Keratinocyte (primary cell): Measurements from ENCODE around the gene BLOC1S6. TPM values are rescaled to one million over a fixed set of nuclear protein-coding genes. Genes with fewer than 3 reads are reported as not detected.

Experiments used
- DNase-seq: peaks from one replicate; pipeline ENCODE4 v3.0.0-alpha.2; 2011; ENCODE audit warnings: low read depth, missing footprints, low spot score
- FAIRE-seq: peaks from 2 replicates; lab custom pipeline; 2011; peaks lifted over from hg19 to GRCh38; lab: Jason Lieb, UNC
- H2AFZ ChIP-seq: 2 replicates; pipeline ENCODE4 v1.6.0; 2012; ENCODE audit warnings: low read length, control low read depth, inconsistent platforms; ENCODE audit not compliant: control insufficient read depth
- H3K27ac ChIP-seq: 2 replicates; pipeline ENCODE4 v1.5.1; 2011; ENCODE audit warnings: low read length; ENCODE audit not compliant: control insufficient read depth, insufficient read depth
- H3K27me3 ChIP-seq: 3 replicates; pipeline ENCODE4 v1.6.0; 2011; ENCODE audit warnings: low read length; ENCODE audit not compliant: control insufficient read depth, insufficient read depth; ENCODE audit errors: extremely low read depth
- H3K36me3 ChIP-seq, 2 experiments: 2 replicates in 1 of 2; 3 replicates in 1 of 2; pipeline ENCODE4 v1.5.1; 2011; ENCODE audit warnings: low read length in 2 of 2, mild to moderate bottlenecking in 1 of 2; ENCODE audit not compliant: control insufficient read depth in 2 of 2, insufficient read depth in 2 of 2; ENCODE audit errors: extremely low read depth in 1 of 2
- H3K4me1 ChIP-seq: 3 replicates; pipeline ENCODE4 v1.5.1; 2011; ENCODE audit warnings: low read length; ENCODE audit not compliant: control insufficient read depth, insufficient read depth; ENCODE audit errors: extremely low read depth
- H3K4me2 ChIP-seq: 3 replicates; pipeline ENCODE4 v1.6.0; 2011; ENCODE audit warnings: low read depth, low read length; ENCODE audit not compliant: control insufficient read depth, insufficient read depth; ENCODE audit errors: extremely low read depth
- H3K4me3 ChIP-seq, 3 experiments: fragments of 200-600 bp in 1 of 3; sonication (generic) in 1 of 3; 2 replicates in 2 of 3; 3 replicates in 1 of 3; pipeline ENCODE4 v1.5.1; 2011 to 2016; ENCODE audit warnings: low read length in 3 of 3, mild to moderate bottlenecking in 3 of 3, control low read depth in 2 of 3, inconsistent platforms in 1 of 3, low read depth in 1 of 3, mixed read lengths in 1 of 3, mixed run types in 1 of 3, moderate library complexity in 1 of 3; ENCODE audit not compliant: control insufficient read depth in 2 of 3, insufficient read depth in 2 of 3; ENCODE audit errors: extremely low read depth in 1 of 3
- H3K79me2 ChIP-seq: 2 replicates; pipeline ENCODE4 v1.6.0; 2012; ENCODE audit warnings: low read length; ENCODE audit not compliant: control insufficient read depth, insufficient read depth
- H3K9ac ChIP-seq: 3 replicates; pipeline ENCODE4 v1.6.0; 2011; ENCODE audit warnings: low read length; ENCODE audit not compliant: control insufficient read depth, insufficient read depth; ENCODE audit errors: extremely low read depth
- H3K9me1 ChIP-seq: 3 replicates; pipeline ENCODE4 v1.6.0; 2011; ENCODE audit warnings: low read length; ENCODE audit not compliant: control insufficient read depth, insufficient read depth; ENCODE audit errors: extremely low read depth
- H3K9me3 ChIP-seq: 2 replicates; pipeline ENCODE4 v1.5.1; 2012; ENCODE audit warnings: low read depth, low read length; ENCODE audit not compliant: control insufficient read depth
- H4K20me1 ChIP-seq: 3 replicates; pipeline ENCODE4 v1.6.0; 2011; ENCODE audit warnings: low read length; ENCODE audit not compliant: control insufficient read depth, insufficient read depth; ENCODE audit errors: extremely low read depth
- EZH2 ChIP-seq: IDR thresholded peaks from one replicate; pipeline ENCODE4 v1.6.1; 2012; ENCODE audit warnings: inconsistent platforms, mild to moderate bottlenecking, low read length, moderate library complexity
- dilution Hi-C: fragments of 300-500 bp; cut with MboI; formaldehyde crosslinking; loops from one replicate; pipeline ENCODE4 v1.7.0; 2020; ENCODE audit warnings: low sequenced_read_pairs; ENCODE audit not compliant: extremely low pct_ligation_motif_present
- polyA plus RNA-seq, 5 experiments: library from polyadenylated mRNA; depleted of rRNA in 3 of 5; stranded (reverse) in 3 of 5; stranded (forward) in 1 of 5; unstranded in 1 of 5; fragments of >200 nt; gene quantifications; 1 replicate in 1 of 5; 2 replicates in 3 of 5; 3 replicates in 1 of 5; pipeline versions ENCODE4 v1.2.1 to v1.2.3, GENCODE V29; 2011 to 2012; ENCODE audit warnings: missing spikeins in 2 of 5, low read depth in 1 of 5, low replicate concordance in 1 of 5
- TF ChIP-seq, protein P1 (sequence below), 3 experiments: IDR thresholded peaks in 1 of 3; conservative IDR thresholded peaks in 1 of 3; optimal IDR thresholded peaks in 1 of 3; 2 replicates in 2 of 3; 3 replicates in 1 of 3; pipeline versions ENCODE3 to v1.5.1; 2011; ENCODE audit warnings: low read length in 3 of 3, mild to moderate bottlenecking in 3 of 3, moderate library complexity in 2 of 3, control low read depth in 1 of 3, inconsistent platforms in 1 of 3; ENCODE audit not compliant: insufficient read depth in 2 of 3; ENCODE audit errors: extremely low read depth in 1 of 3

The BLOC1S6 gene
- polyA plus RNA-seq, 1 donor (not counting 4 experiments of a cell fraction or from before 2014, with no cell fraction given): 15.5 TPM

DNA sequence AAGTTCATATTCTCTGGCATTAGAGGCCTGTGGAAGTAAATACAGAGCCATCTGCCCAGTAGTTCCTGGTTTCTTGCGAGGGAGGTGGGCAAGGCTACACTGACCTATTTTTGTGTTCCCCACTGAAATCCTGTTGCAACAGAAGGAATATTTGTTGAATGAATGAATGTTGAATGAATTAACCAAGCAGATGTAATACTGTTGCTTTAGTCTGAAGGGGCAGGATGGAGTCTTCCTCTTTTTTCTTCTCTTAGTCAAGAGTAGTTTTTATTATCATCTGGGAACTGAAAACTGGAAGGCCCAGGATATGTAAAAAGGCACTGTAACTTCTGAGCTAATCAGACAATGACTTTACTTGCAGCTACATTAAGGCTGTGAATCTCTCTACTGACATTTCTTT is 17.1 kb downstream of the BLOC1S6 start:
- Histone ChIP-seq H4K20me1 (no peaks in the 10 kb centered on the region), H3K4me2 (no peak overlapping the region), H3K79me2 (no peaks in the 10 kb centered on the region), H2AFZ (no peak overlapping the region), H3K4me1 (no peaks in the 10 kb centered on the region), H3K9ac (no peak overlapping the region), H3K9me1 (no peaks in the 10 kb centered on the region), H3K27ac (no peak overlapping the region), H3K9me3 (no peaks in the 10 kb centered on the region), H3K27me3 (no peaks in the 10 kb centered on the region), H3K4me3 (no peak overlapping the region), H3K36me3 (peaks cover 0 to 6% of the 10 kb centered on the region in 2 experiments)
- dilution Hi-C loops: no loop called here
- DNase-seq (no peak), FAIRE-seq (no peak)
- no peak for TF ChIP-seq EZH2
- TF ChIP-seq, protein P1, sequence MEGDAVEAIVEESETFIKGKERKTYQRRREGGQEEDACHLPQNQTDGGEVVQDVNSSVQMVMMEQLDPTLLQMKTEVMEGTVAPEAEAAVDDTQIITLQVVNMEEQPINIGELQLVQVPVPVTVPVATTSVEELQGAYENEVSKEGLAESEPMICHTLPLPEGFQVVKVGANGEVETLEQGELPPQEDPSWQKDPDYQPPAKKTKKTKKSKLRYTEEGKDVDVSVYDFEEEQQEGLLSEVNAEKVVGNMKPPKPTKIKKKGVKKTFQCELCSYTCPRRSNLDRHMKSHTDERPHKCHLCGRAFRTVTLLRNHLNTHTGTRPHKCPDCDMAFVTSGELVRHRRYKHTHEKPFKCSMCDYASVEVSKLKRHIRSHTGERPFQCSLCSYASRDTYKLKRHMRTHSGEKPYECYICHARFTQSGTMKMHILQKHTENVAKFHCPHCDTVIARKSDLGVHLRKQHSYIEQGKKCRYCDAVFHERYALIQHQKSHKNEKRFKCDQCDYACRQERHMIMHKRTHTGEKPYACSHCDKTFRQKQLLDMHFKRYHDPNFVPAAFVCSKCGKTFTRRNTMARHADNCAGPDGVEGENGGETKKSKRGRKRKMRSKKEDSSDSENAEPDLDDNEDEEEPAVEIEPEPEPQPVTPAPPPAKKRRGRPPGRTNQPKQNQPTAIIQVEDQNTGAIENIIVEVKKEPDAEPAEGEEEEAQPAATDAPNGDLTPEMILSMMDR (optimal IDR thresholded peaks at IDR 0.05 in 1 of 3, IDR thresholded peaks at IDR 0.05 in 1 of 3, conservative IDR thresholded peaks at IDR 0.05 in 1 of 3; ENCODE audit: extremely low read depth in 1 of 3, insufficient read depth in 2 of 3, low read length in 3 of 3): no peak

DNA sequence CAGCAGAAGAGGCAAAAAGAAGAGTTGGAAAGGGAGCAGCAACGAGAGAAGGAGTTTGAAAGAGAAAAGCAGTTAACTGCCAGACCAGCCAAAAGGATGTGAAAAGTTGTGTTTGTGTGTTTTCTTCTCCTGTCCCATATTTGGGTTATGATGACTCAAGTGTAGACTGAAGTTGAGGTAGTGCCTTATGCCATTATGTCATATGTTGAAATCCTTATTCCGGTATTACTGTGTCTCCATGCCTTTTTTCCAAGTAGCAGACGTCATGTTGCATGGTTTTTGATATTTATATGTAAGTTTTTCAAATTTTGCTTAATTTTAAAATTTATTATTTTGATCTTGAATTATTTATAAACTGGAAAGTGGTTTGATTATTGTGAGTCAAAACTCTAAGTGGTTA is 19.2 kb downstream of the BLOC1S6 start:
- dilution Hi-C loops: no loop called here
- no peak for FAIRE-seq
- H3K27ac ChIP-seq: no peak overlapping the region

More for the DNA sequence above, 19.2 kb downstream of the BLOC1S6 start:
- DNase-seq: no peak
- Histone ChIP-seq H3K4me2 (no peak overlapping the region), H3K9me1 (no peaks in the 10 kb centered on the region), H3K79me2 (no peaks in the 10 kb centered on the region), H3K36me3 (peaks cover 0 to 6% of the 10 kb centered on the region in 2 experiments), H3K9ac (no peak overlapping the region), H3K27me3 (no peaks in the 10 kb centered on the region), H3K9me3 (no peaks in the 10 kb centered on the region), H4K20me1 (no peaks in the 10 kb centered on the region), H3K4me1 (no peaks in the 10 kb centered on the region), H2AFZ (no peak overlapping the region), H3K4me3 (no peak overlapping the region)
- no peak for TF ChIP-seq EZH2
- TF ChIP-seq, protein P1 (optimal IDR thresholded peaks at IDR 0.05 in 1 of 3, IDR thresholded peaks at IDR 0.05 in 1 of 3, conservative IDR thresholded peaks at IDR 0.05 in 1 of 3; ENCODE audit: extremely low read depth in 1 of 3, insufficient read depth in 2 of 3, low read length in 3 of 3): no peak
